B cell (primary cell): ENCODE data around the gene AKT1. TPM values are rescaled to one million over a fixed set of nuclear protein-coding genes. Genes with fewer than 3 reads are reported as not detected.

ENCODE experiments used
- ATAC-seq: fragments of 200-7000 bp; cut with Tn5 transposase; one replicate; pipeline ENCODE4 v1.10.0; 2021; ENCODE audit warnings: low read depth, mild to moderate bottlenecking, moderate number of reproducible peaks, moderate library complexity
- CTCF ChIA-PET: fragments of 350-600 bp; sonication (Branson Sonifier 250); formaldehyde crosslinking; loops from one replicate; lab custom pipeline; 2021; ENCODE audit warnings: antibody characterized with exemption, inconsistent platforms; lab: Charles Lee
- POLR2A ChIA-PET: fragments of 350-600 bp; sonication (Branson Sonifier 250); formaldehyde crosslinking; loops from one replicate; lab custom pipeline; 2021; ENCODE audit warnings: antibody characterized with exemption; lab: Charles Lee
- DNase-seq: peaks from one replicate; pipeline ENCODE4 v3.0.0; 2013
- H2AFZ ChIP-seq: 2 replicates; pipeline ENCODE4 v1.6.1; 2012; ENCODE audit warnings: mild to moderate bottlenecking, low read depth, low read length; ENCODE audit not compliant: insufficient read depth, poor library complexity, severe bottlenecking
- H3K27ac ChIP-seq, 2 donors: 1 replicate in 1 of 2; 2 replicates in 1 of 2; pipeline ENCODE4 v1.5.1; 2012 to 2013; ENCODE audit warnings: low read length in 2 of 2, mild to moderate bottlenecking in 2 of 2, moderate library complexity in 1 of 2
- H3K27me3 ChIP-seq, 4 experiments: fragments of 200-600 bp in 1 of 4; sonication (generic) in 1 of 4; replicated peaks in 1 of 4; 1 replicate in 2 of 4; 2 replicates in 2 of 4; pipeline versions ENCODE4 v1.6.1 to v1.7.0; 2013 to 2016; ENCODE audit warnings: low read length in 3 of 4, mild to moderate bottlenecking in 2 of 4, mixed read lengths in 1 of 4, moderate library complexity in 1 of 4; ENCODE audit not compliant: insufficient read depth in 4 of 4, control insufficient read depth in 3 of 4; ENCODE audit errors: control extremely low read depth in 1 of 4
- H3K36me3 ChIP-seq, 2 experiments: replicated peaks in 1 of 2; 1 replicate in 1 of 2; 2 replicates in 1 of 2; pipeline versions ENCODE4 v1.6.1 to v1.7.1; 2013; ENCODE audit warnings: low read length in 1 of 2; ENCODE audit not compliant: insufficient read depth in 2 of 2, control insufficient read depth in 1 of 2; ENCODE audit errors: control extremely low read depth in 1 of 2, extremely low read depth in 1 of 2
- H3K4me1 ChIP-seq, 2 donors: fragments of 200-600 bp in 1 of 2; sonication (generic) in 1 of 2; 1 replicate in 1 of 2; 2 replicates in 1 of 2; pipeline versions ENCODE4 v1.5.1 to v1.6.1; 2013 to 2017; ENCODE audit warnings: low read length in 2 of 2; ENCODE audit not compliant: control insufficient read depth in 2 of 2, insufficient read depth in 2 of 2
- H3K4me2 ChIP-seq: replicated peaks from 2 replicates; pipeline ENCODE3; 2012; ENCODE audit warnings: mild to moderate bottlenecking, low read depth, low read length; ENCODE audit not compliant: poor library complexity, severe bottlenecking
- H3K4me3 ChIP-seq, 5 experiments: fragments of 200-600 bp in 1 of 5; sonication (generic) in 1 of 5; 1 replicate in 3 of 5; 2 replicates in 2 of 5; pipeline versions ENCODE4 v1.5.1 to v1.7.0; 2011 to 2016; ENCODE audit warnings: low read length in 4 of 5, mild to moderate bottlenecking in 4 of 5, low read depth in 2 of 5, control low read depth in 1 of 5, moderate library complexity in 1 of 5; ENCODE audit not compliant: insufficient read depth in 1 of 5; ENCODE audit errors: control extremely low read depth in 1 of 5, extremely low read depth in 1 of 5
- H3K79me2 ChIP-seq: fragments of 200-600 bp; sonication (generic); one replicate; pipeline ENCODE4 v1.6.0; 2016; ENCODE audit warnings: low read length; ENCODE audit not compliant: control insufficient read depth, insufficient read depth
- H3K9ac ChIP-seq: fragments of 200-600 bp; sonication (generic); 2 replicates; pipeline ENCODE4 v1.6.1; 2017; ENCODE audit warnings: mild to moderate bottlenecking, low read length, moderate library complexity
- H3K9me3 ChIP-seq, 3 donors: one replicate each; pipeline versions ENCODE4 v1.6.1 to v1.7.1; 2013; ENCODE audit warnings: low read length in 2 of 3; ENCODE audit not compliant: control insufficient read depth in 2 of 3, insufficient read depth in 1 of 3; ENCODE audit errors: control extremely low read depth in 1 of 3
- H4K20me1 ChIP-seq: 2 replicates; pipeline ENCODE4 v1.6.0; 2012; ENCODE audit warnings: mild to moderate bottlenecking, low read length; ENCODE audit not compliant: insufficient read depth, control insufficient read depth, poor library complexity, severe bottlenecking
- H3K27ac Mint-ChIP-seq: one replicate; pipeline ENCODE4 v1.8.0; 2021; ENCODE audit warnings: mixed read lengths
- H3K27me3 Mint-ChIP-seq: one replicate; pipeline ENCODE4 v1.8.0; 2021; ENCODE audit warnings: mixed read lengths
- H3K4me1 Mint-ChIP-seq: one replicate; pipeline ENCODE4 v1.8.0; 2021; ENCODE audit warnings: mixed read lengths
- H3K4me3 Mint-ChIP-seq: one replicate; pipeline ENCODE4 v1.8.0; 2021; ENCODE audit warnings: mixed read lengths
- H3K9me3 Mint-ChIP-seq: one replicate; pipeline ENCODE4 v1.8.0; 2022; ENCODE audit warnings: mixed read lengths; ENCODE audit not compliant: insufficient read depth
- EZH2 ChIP-seq: IDR thresholded peaks from 2 replicates; pipeline ENCODE4 v1.6.1; 2012; ENCODE audit warnings: borderline replicate concordance, low read depth, mild to moderate bottlenecking, moderate library complexity, low read length; ENCODE audit not compliant: insufficient read depth, poor library complexity, severe bottlenecking
- WGBS: methylation state at CpG from one replicate; pipeline ENCODE4 v1.1.5; 2013; ENCODE audit warnings: missing lambda C conversion rate; ENCODE audit not compliant: insufficient coverage; 5-methylcytosine and 5-hydroxymethylcytosine counted together
- intact Hi-C: fragments of 100-400 bp; cut with micrococcal nuclease; formaldehyde crosslinking; loops from one replicate; pipeline ENCODE4 v1.10.0; 2022
- polyA plus RNA-seq: library from polyadenylated mRNA; depleted of rRNA; stranded (reverse); fragments of >200 nt; gene quantifications from 2 replicates; pipeline ENCODE4 v1.2.3, GENCODE V29; 2012
- total RNA-seq, 2 donors: library from RNA; stranded (reverse); fragments of 120-200 nt in 1 of 2; gene quantifications; 1 replicate in 1 of 2; 2 replicates in 1 of 2; pipeline versions ENCODE4 v1.2.3 to v1.2.4, GENCODE V29; 2013 to 2022
- TF ChIP-seq, protein P1 (sequence below): fragments of 200-600 bp; IDR thresholded peaks from one replicate; pipeline ENCODE4 v1.8.0; 2022; ENCODE audit warnings: antibody characterized with exemption, mild to moderate bottlenecking

Gene AKT1
- total and polyA plus RNA-seq, 2 donors (not counting 1 experiment from before 2014, with no cell fraction given): 71.1 to 90.1 TPM

DNA sequence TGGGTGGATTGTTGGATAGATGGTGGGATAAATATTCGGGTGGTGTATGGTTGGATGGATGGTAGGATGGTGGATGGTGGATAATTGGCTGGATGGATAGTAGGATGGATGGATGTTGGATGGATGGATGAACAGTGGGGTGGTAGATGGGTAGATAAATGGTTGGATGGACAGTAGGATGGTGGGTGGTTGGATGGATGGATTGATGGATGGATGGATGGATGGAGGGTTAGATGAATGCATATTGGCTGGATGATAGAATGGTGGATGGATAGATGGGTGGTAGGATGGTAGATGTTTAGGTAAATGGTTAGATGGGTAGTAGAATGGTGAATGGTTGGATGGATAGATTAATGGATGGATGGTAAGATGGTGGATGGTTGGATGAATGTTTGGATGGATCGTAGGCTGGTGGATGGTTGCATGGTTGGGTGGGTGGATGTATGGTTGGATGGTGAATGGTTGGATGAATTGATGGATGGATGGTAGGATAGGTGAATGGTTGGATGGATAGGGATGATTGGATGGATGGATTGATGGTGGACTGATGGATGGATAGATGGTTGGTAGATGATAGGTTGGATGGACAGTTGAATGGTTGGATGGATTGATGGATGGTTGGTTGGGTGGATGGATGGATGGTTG is 28.9 kb upstream of the AKT1 start:
- WGBS: 98% methylated on average over 2 of the region's 2 CpGs
- Mint-ChIP-seq H3K9me3 (peaks cover 6% of the 10 kb centered on the region), H3K27ac (no peak overlapping the region), H3K4me1 (peaks cover 29% of the 10 kb centered on the region), H3K27me3 (peaks cover 10% of the 10 kb centered on the region), H3K4me3 (peak overlapping the region; percentile 85)
- intact Hi-C loops: no loop called here
- no peak overlapping the region for H2AFZ ChIP-seq
- ChIA-PET POLR2A (no interaction called here), CTCF (no interaction called here)
- H4K20me1 ChIP-seq: no peaks in the 10 kb centered on the region
- H3K9ac ChIP-seq: no peak overlapping the region
- no peak overlapping the region for H3K27ac ChIP-seq
- no peak overlapping the region for H3K4me2 ChIP-seq
- no peak for TF ChIP-seq EZH2
- TF ChIP-seq, protein P1, sequence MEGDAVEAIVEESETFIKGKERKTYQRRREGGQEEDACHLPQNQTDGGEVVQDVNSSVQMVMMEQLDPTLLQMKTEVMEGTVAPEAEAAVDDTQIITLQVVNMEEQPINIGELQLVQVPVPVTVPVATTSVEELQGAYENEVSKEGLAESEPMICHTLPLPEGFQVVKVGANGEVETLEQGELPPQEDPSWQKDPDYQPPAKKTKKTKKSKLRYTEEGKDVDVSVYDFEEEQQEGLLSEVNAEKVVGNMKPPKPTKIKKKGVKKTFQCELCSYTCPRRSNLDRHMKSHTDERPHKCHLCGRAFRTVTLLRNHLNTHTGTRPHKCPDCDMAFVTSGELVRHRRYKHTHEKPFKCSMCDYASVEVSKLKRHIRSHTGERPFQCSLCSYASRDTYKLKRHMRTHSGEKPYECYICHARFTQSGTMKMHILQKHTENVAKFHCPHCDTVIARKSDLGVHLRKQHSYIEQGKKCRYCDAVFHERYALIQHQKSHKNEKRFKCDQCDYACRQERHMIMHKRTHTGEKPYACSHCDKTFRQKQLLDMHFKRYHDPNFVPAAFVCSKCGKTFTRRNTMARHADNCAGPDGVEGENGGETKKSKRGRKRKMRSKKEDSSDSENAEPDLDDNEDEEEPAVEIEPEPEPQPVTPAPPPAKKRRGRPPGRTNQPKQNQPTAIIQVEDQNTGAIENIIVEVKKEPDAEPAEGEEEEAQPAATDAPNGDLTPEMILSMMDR: no peak
- H3K4me3 ChIP-seq: no peak overlapping the region
- peaks cover 0 to 21% (median 10%) of the 10 kb centered on the region in 4 experiments for H3K27me3 ChIP-seq
- no peak for DNase-seq
- H3K4me1 ChIP-seq: peaks cover 19 to 21% of the 10 kb centered on the region in 2 donors
- ATAC-seq: no peak
- no peaks in the 10 kb centered on the region for H3K79me2 ChIP-seq
- H3K9me3 ChIP-seq: peaks cover 0 to 13% (median 0%) of the 10 kb centered on the region in 3 donors
- no peaks in the 10 kb centered on the region for H3K36me3 ChIP-seq

DNA sequence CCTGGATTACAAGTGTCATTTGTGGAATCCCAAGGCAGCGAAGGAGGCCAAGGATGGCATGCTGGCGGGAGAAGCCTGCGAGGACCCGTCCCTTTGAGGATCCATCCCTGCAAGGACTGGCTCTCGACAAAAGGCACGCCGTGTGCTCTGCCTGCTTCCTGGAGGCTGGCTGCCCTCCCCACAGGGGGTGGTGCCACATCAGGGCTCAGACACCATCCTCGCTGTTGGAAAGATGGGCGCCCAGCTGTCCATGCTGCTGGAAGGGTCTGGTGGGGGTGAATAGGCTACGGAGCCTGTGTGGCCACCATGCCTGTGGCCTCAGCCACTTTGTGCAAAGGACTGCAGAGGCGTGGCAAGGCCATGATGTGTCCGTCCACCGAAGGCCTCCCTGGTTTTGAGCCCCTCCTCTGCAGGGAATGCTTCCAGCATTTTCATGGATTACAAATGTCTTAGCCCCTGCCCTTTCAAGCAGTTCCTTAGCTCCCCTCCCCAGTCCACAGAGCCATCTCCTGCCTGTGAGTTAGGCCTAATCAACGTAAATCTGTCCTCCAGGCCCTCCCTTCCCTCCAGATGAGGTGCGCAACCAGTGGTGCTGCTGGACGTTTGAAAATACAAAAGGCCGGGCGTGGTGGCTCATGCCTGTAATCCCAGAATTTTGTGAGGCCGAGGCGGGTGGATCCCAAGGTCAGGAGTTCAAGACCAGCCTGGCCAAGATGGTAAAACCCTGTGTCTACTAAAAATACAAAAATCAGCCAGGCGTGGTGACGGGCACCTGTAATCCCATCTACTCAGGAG is 27.5 kb upstream of the AKT1 start:
- CTCF ChIA-PET: no interaction called here
- H3K4me1 Mint-ChIP-seq: peaks cover 29% of the 10 kb centered on the region
- no peak overlapping the region for H2AFZ ChIP-seq
- ATAC-seq (no peak), DNase-seq (no peak)
- H3K27ac ChIP-seq: no peak overlapping the region
- TF ChIP-seq EZH2: no peak
- TF ChIP-seq, protein P1: no peak
- H3K4me3 Mint-ChIP-seq: no peak overlapping the region
- H3K36me3 ChIP-seq: no peaks in the 10 kb centered on the region
- intact Hi-C loops: no loop called here
- H4K20me1 ChIP-seq: no peaks in the 10 kb centered on the region
- H3K4me3 ChIP-seq: no peak overlapping the region
- no peaks in the 10 kb centered on the region for H3K79me2 ChIP-seq
- POLR2A ChIA-PET: no interaction called here
- H3K4me2 ChIP-seq: no peak overlapping the region
- peaks cover 10% of the 10 kb centered on the region for H3K27me3 Mint-ChIP-seq
- H3K27ac Mint-ChIP-seq: no peak overlapping the region
- peaks cover 0 to 19% (median 0%) of the 10 kb centered on the region in 3 donors for H3K9me3 ChIP-seq
- H3K9me3 Mint-ChIP-seq: peaks cover 6% of the 10 kb centered on the region
- H3K4me1 ChIP-seq: peaks cover 19 to 21% of the 10 kb centered on the region in 2 donors
- 92% methylated on average over 20 of the region's 22 CpGs for WGBS
- peaks cover 0 to 21% (median 10%) of the 10 kb centered on the region in 4 experiments for H3K27me3 ChIP-seq
- no peak overlapping the region for H3K9ac ChIP-seq
